WTC11 (cell line): ENCODE measurements around the gene WDR1. TPM values are rescaled to one million over a fixed set of nuclear protein-coding genes. Genes with fewer than 3 reads are reported as not detected.

Source experiments
- ATAC-seq: fragments of 200-7000 bp; cut with Tn5 transposase; 2 replicates; pipeline ENCODE4 v1.10.0; 2021; ENCODE audit warnings: mild to moderate bottlenecking, moderate library complexity
- CTCF ChIA-PET: fragments of 300-600 bp; sonication (Branson Sonifier 250); formaldehyde crosslinking; loops from one replicate; lab custom pipeline; 2021; ENCODE audit warnings: antibody characterized with exemption; lab: Charles Lee
- POLR2A ChIA-PET: fragments of 350-600 bp; sonication (Branson Sonifier 250); formaldehyde crosslinking; loops from one replicate; lab custom pipeline; 2021; ENCODE audit warnings: antibody characterized with exemption; lab: Charles Lee
- DNase-seq: peaks from one replicate; pipeline ENCODE4 v3.0.0; 2021; ENCODE audit warnings: low spot score
- H3K27ac Mint-ChIP-seq: 2 replicates; pipeline ENCODE4 v1.8.0; 2021; ENCODE audit warnings: mixed read lengths
- H3K27me3 Mint-ChIP-seq: 2 replicates; pipeline ENCODE4 v1.8.0; 2021; ENCODE audit warnings: low read depth, mild to moderate bottlenecking, moderate library complexity, mixed read lengths
- H3K36me3 Mint-ChIP-seq: 2 replicates; pipeline ENCODE4 v1.8.0; 2021; ENCODE audit warnings: mixed read lengths
- H3K4me1 Mint-ChIP-seq: 2 replicates; pipeline ENCODE4 v1.8.0; 2022; ENCODE audit warnings: mixed read lengths
- H3K4me3 Mint-ChIP-seq: 2 replicates; pipeline ENCODE4 v1.8.0; 2021; ENCODE audit warnings: mild to moderate bottlenecking, moderate library complexity, mixed read lengths
- H3K9me3 Mint-ChIP-seq: 2 replicates; pipeline ENCODE4 v1.8.0; 2021; ENCODE audit warnings: mixed read lengths
- ESRRA ChIP-seq: sonication (generic); formaldehyde crosslinking; IDR thresholded peaks from 2 replicates; pipeline ENCODE4 v1.8.1; 2022; ENCODE audit warnings: mild to moderate bottlenecking, missing genetic modification reagents, borderline replicate concordance
- FOXP1 ChIP-seq: sonication (generic); formaldehyde crosslinking; IDR thresholded peaks from 2 replicates; pipeline ENCODE4 v1.8.0; 2022; ENCODE audit warnings: missing genetic modification reagents, mild to moderate bottlenecking, moderate library complexity, borderline replicate concordance
- GTF2I ChIP-seq: fragments of 250-450 bp; sonication (Bioruptor Pico); conservative IDR thresholded peaks from 2 replicates; pipeline ENCODE4 v1.4.0; 2021; ENCODE audit warnings: mild to moderate bottlenecking
- JUN ChIP-seq: sonication (generic); formaldehyde crosslinking; IDR thresholded peaks from 2 replicates; pipeline ENCODE4 v1.8.0; 2023; ENCODE audit warnings: mild to moderate bottlenecking, missing genetic modification reagents
- NR2C2 ChIP-seq: sonication (generic); formaldehyde crosslinking; IDR thresholded peaks from 2 replicates; pipeline ENCODE4 v1.8.0; 2022; ENCODE audit warnings: mild to moderate bottlenecking, missing genetic modification reagents
- TEAD4 ChIP-seq: sonication (generic); formaldehyde crosslinking; IDR thresholded peaks from 2 replicates; pipeline ENCODE4 v1.8.0; 2022; ENCODE audit warnings: mild to moderate bottlenecking, missing genetic modification reagents
- ZBTB21 ChIP-seq: sonication (generic); formaldehyde crosslinking; IDR thresholded peaks from 2 replicates; pipeline ENCODE4 v1.8.1; 2023; ENCODE audit warnings: mild to moderate bottlenecking, missing genetic modification reagents, borderline replicate concordance
- ZNF317 ChIP-seq: sonication (generic); formaldehyde crosslinking; IDR thresholded peaks from 2 replicates; pipeline ENCODE4 v1.8.1; 2023; ENCODE audit warnings: low read depth, mild to moderate bottlenecking, moderate library complexity, missing genetic modification reagents, borderline replicate concordance
- total RNA-seq: library from RNA; stranded (reverse); gene quantifications from 3 replicates; pipeline ENCODE4 v1.2.3, GENCODE V29; 2021
- TF ChIP-seq, protein P1 (sequence below): sonication (generic); formaldehyde crosslinking; IDR thresholded peaks from 2 replicates; pipeline ENCODE4 v1.8.1; 2022; ENCODE audit warnings: mild to moderate bottlenecking, missing genetic modification reagents, moderate library complexity, borderline replicate concordance
- TF ChIP-seq, protein P2 (sequence below): fragments of 200-600 bp; IDR thresholded peaks from 2 replicates; pipeline ENCODE4 v1.8.0; 2022; ENCODE audit warnings: antibody characterized with exemption
- TF ChIP-seq, protein P3 (sequence below): sonication (generic); formaldehyde crosslinking; IDR thresholded peaks from 2 replicates; pipeline ENCODE4 v1.8.0; 2023; ENCODE audit warnings: missing genetic modification reagents
- TF ChIP-seq, protein P4 (sequence below): fragments of 250-450 bp; sonication (Bioruptor Pico); IDR thresholded peaks from 2 replicates; pipeline ENCODE4 v1.9.0; 2021; ENCODE audit warnings: mild to moderate bottlenecking
- TF ChIP-seq, protein P5 (sequence below): fragments of 250-450 bp; sonication (Bioruptor Pico); conservative IDR thresholded peaks from 2 replicates; pipeline ENCODE4 v1.9.0; 2021; ENCODE audit warnings: mild to moderate bottlenecking

WDR1 gene
- total RNA-seq, 1 experiment from 2014 or later = 288 TPM

DNA sequence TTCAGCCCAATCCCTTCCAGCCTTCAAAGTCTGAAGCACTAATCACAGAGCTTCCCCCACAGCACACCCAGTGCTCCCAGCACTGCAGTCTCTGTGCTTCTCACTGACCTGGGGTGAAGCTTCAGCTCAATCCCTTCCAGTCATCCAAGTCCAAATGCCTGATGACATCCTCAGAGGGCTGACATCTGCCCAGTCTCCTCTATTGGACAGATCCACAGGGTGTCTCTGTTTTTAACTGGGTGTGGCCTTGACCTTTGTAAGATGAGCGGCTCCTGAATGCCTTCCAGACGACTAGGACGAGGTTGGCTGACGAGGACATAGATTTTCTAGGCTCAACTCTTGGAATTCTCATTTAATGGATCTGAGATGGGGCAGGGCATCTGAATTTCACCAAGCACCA is 87.7 kb downstream of the WDR1 start (continued):
- TF ChIP-seq, protein P1, sequence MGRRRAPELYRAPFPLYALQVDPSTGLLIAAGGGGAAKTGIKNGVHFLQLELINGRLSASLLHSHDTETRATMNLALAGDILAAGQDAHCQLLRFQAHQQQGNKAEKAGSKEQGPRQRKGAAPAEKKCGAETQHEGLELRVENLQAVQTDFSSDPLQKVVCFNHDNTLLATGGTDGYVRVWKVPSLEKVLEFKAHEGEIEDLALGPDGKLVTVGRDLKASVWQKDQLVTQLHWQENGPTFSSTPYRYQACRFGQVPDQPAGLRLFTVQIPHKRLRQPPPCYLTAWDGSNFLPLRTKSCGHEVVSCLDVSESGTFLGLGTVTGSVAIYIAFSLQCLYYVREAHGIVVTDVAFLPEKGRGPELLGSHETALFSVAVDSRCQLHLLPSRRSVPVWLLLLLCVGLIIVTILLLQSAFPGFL (CRISPR knock-in tag) = no peak
- TF ChIP-seq TEAD4 (CRISPR knock-in tag) (no peak), ESRRA (CRISPR knock-in tag) (no peak)

DNA sequence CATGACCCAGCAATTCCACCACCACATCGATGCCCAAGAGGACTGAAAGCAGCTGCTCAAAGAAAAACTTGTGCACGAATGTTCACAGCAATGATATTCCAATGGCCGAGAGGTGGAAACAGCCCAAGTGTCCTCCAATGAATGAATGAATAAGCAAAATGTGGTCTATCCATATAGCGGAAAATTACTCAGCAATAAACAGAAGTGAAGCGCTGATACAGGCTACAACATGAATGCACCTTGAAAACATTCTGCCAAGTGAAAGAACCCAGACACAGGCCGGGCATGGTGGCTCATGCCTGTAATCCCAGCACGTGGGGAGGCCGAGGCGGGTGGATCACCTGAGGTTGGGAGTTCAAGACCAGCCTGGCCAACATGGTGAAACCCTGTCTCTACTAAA is 90.1 kb downstream of the WDR1 start:
- Mint-ChIP-seq H3K4me3 (no peak overlapping the region), H3K4me1 (0 out of 2 replicates have a peak, but pooled peaks cover 6% of the 10 kb centered on the region), H3K9me3 (no peaks in the 10 kb centered on the region), H3K27me3 (no peaks in the 10 kb centered on the region; the same call in 1 of the 2 replicates), H3K27ac (no peak overlapping the region), H3K36me3 (no peaks in the 10 kb centered on the region)
- ATAC-seq = no peak
- CTCF ChIA-PET = interaction anchor here (0.8 to 1.0 kb wide), 2 partner anchors 47 to 108 kb away, joined by 3 read pairs; no protein-coding TSS in a partner anchor
- no peak for DNase-seq
- TF ChIP-seq FOXP1 (no peak), NR2C2 (CRISPR knock-in tag) (no peak), JUN (CRISPR knock-in tag) (no peak), ZNF317 (CRISPR knock-in tag) (no peak), ZBTB21 (CRISPR knock-in tag) (no peak), GTF2I (CRISPR knock-in tag) (no peak)
- TF ChIP-seq, protein P2, sequence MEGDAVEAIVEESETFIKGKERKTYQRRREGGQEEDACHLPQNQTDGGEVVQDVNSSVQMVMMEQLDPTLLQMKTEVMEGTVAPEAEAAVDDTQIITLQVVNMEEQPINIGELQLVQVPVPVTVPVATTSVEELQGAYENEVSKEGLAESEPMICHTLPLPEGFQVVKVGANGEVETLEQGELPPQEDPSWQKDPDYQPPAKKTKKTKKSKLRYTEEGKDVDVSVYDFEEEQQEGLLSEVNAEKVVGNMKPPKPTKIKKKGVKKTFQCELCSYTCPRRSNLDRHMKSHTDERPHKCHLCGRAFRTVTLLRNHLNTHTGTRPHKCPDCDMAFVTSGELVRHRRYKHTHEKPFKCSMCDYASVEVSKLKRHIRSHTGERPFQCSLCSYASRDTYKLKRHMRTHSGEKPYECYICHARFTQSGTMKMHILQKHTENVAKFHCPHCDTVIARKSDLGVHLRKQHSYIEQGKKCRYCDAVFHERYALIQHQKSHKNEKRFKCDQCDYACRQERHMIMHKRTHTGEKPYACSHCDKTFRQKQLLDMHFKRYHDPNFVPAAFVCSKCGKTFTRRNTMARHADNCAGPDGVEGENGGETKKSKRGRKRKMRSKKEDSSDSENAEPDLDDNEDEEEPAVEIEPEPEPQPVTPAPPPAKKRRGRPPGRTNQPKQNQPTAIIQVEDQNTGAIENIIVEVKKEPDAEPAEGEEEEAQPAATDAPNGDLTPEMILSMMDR = no peak
- TF ChIP-seq, protein P3, sequence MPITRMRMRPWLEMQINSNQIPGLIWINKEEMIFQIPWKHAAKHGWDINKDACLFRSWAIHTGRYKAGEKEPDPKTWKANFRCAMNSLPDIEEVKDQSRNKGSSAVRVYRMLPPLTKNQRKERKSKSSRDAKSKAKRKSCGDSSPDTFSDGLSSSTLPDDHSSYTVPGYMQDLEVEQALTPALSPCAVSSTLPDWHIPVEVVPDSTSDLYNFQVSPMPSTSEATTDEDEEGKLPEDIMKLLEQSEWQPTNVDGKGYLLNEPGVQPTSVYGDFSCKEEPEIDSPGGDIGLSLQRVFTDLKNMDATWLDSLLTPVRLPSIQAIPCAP (CRISPR knock-in tag) = no peak
- TF ChIP-seq, protein P1 (CRISPR knock-in tag) = no peak
- TF ChIP-seq, protein P4, sequence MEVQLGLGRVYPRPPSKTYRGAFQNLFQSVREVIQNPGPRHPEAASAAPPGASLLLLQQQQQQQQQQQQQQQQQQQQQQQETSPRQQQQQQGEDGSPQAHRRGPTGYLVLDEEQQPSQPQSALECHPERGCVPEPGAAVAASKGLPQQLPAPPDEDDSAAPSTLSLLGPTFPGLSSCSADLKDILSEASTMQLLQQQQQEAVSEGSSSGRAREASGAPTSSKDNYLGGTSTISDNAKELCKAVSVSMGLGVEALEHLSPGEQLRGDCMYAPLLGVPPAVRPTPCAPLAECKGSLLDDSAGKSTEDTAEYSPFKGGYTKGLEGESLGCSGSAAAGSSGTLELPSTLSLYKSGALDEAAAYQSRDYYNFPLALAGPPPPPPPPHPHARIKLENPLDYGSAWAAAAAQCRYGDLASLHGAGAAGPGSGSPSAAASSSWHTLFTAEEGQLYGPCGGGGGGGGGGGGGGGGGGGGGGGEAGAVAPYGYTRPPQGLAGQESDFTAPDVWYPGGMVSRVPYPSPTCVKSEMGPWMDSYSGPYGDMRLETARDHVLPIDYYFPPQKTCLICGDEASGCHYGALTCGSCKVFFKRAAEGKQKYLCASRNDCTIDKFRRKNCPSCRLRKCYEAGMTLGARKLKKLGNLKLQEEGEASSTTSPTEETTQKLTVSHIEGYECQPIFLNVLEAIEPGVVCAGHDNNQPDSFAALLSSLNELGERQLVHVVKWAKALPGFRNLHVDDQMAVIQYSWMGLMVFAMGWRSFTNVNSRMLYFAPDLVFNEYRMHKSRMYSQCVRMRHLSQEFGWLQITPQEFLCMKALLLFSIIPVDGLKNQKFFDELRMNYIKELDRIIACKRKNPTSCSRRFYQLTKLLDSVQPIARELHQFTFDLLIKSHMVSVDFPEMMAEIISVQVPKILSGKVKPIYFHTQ (CRISPR knock-in tag) = no peak
- TF ChIP-seq, protein P5, sequence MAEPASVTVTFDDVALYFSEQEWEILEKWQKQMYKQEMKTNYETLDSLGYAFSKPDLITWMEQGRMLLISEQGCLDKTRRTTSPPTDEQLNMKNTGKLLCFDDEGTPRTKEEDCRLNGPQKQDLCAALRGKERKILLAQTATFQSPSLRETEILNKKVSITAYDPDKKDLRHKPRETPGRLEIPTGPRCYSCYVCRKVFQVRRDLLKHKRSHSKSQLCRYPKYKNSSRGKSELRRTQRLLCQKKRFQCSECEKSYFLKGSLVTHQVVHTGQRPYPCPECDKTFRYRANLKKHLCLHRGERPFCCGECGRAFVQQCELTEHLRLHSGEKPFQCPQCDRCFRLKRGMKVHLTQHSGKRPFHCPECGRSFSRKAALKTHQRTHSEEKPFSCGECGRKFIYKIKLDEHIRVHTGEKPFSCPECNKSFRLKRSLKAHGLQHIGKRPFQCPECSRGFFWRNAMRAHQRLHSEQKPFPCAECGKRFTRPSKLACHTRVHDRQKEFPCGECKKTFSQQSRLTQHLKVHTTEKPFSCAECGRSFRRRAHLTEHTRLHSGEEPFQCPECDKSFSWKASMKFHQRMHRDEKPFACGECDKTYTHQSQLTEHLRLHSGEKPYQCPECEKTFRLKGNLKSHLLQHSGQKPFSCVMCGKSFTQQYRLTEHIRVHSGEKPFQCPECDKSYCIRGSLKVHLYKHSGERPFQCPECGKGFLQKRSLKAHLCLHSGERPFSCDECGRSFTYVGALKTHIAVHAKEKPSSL = no peak
- POLR2A ChIA-PET = no interaction called here
